H9 (cell line): Measurements from ENCODE around the gene DCTN3. TPM values are rescaled to one million over a fixed set of nuclear protein-coding genes. Genes with fewer than 3 reads are reported as not detected.
A peak's percentile ranks its signal among the peaks of the same experiment; 100 is the strongest.

ENCODE experiments used
- DNase-seq: peaks from one replicate; pipeline ENCODE4 v3.0.0-alpha.2; 2017
- H2AFZ ChIP-seq: one replicate; pipeline ENCODE4 v1.6.1; 2013; ENCODE audit warnings: mild to moderate bottlenecking, low read length, control low read depth, moderate library complexity
- H2AK5ac ChIP-seq: 2 replicates; pipeline ENCODE4 v1.6.1; 2013; ENCODE audit warnings: low read length, control low read depth, mixed read lengths; ENCODE audit not compliant: insufficient read length
- H2BK120ac ChIP-seq: one replicate; pipeline ENCODE4 v1.6.1; 2013; ENCODE audit warnings: low read depth, mild to moderate bottlenecking, low read length, control low read depth, inconsistent platforms; ENCODE audit not compliant: poor library complexity, severe bottlenecking
- H2BK12ac ChIP-seq: 2 replicates; pipeline ENCODE4 v1.6.1; 2013; ENCODE audit warnings: low read length, control low read depth, mixed read lengths, low read depth; ENCODE audit not compliant: insufficient read length
- H2BK15ac ChIP-seq: 2 replicates; pipeline ENCODE4 v1.6.1; 2013; ENCODE audit warnings: low read depth, low read length, control low read depth
- H2BK20ac ChIP-seq: one replicate; pipeline ENCODE4 v1.6.1; 2013; ENCODE audit warnings: low read depth, mild to moderate bottlenecking, low read length, control low read depth, inconsistent platforms; ENCODE audit not compliant: poor library complexity, severe bottlenecking
- H2BK5ac ChIP-seq: 2 replicates; pipeline ENCODE4 v1.6.1; 2013; ENCODE audit warnings: low read length, control low read depth, mixed read lengths; ENCODE audit not compliant: insufficient read length
- H3K14ac ChIP-seq: 2 replicates; pipeline ENCODE4 v1.6.1; 2013; ENCODE audit warnings: low read length, control low read depth; ENCODE audit not compliant: insufficient read depth
- H3K18ac ChIP-seq: 2 replicates; pipeline ENCODE4 v1.6.1; 2013; ENCODE audit warnings: low read depth, mild to moderate bottlenecking, mixed read lengths, low read length, control low read depth; ENCODE audit not compliant: insufficient read length
- H3K23ac ChIP-seq: 2 replicates; pipeline ENCODE4 v1.6.1; 2013; ENCODE audit warnings: low read length, control low read depth, mixed read lengths, low read depth; ENCODE audit not compliant: insufficient read length
- H3K23me2 ChIP-seq: 2 replicates; pipeline ENCODE4 v1.6.1; 2013; ENCODE audit warnings: low read depth, mild to moderate bottlenecking, mixed read lengths, low read length, control low read depth; ENCODE audit not compliant: insufficient read length, poor library complexity, severe bottlenecking
- H3K27ac ChIP-seq: 2 replicates; pipeline ENCODE4 v1.5.1; 2013; ENCODE audit warnings: low read length, control low read depth, mixed read lengths, low read depth; ENCODE audit not compliant: insufficient read length
- H3K27me3 ChIP-seq: 2 replicates; pipeline ENCODE4 v1.6.1; 2013; ENCODE audit warnings: low read length, control low read depth, inconsistent platforms; ENCODE audit not compliant: insufficient read depth
- H3K4ac ChIP-seq: 2 replicates; pipeline ENCODE4 v1.6.1; 2013; ENCODE audit warnings: low read depth, mild to moderate bottlenecking, control low read depth, inconsistent platforms, low read length, moderate library complexity
- H3K4me1 ChIP-seq: 2 replicates; pipeline ENCODE4 v1.6.1; 2013; ENCODE audit warnings: low read length, control low read depth, inconsistent platforms; ENCODE audit not compliant: insufficient read depth
- H3K4me2 ChIP-seq: 2 replicates; pipeline ENCODE4 v1.6.1; 2013; ENCODE audit warnings: low read length, control low read depth, mixed read lengths; ENCODE audit not compliant: insufficient read length, insufficient read depth
- H3K56ac ChIP-seq: 2 replicates; pipeline ENCODE4 v1.6.1; 2013; ENCODE audit warnings: low read depth, mild to moderate bottlenecking, mixed read lengths, low read length, control low read depth; ENCODE audit not compliant: insufficient read length
- H3K79me1 ChIP-seq: 2 replicates; pipeline ENCODE4 v1.6.1; 2013; ENCODE audit warnings: low read depth, mild to moderate bottlenecking, moderate library complexity, low read length, control low read depth, inconsistent platforms; ENCODE audit not compliant: insufficient read depth, poor library complexity, severe bottlenecking
- H3K79me2 ChIP-seq: 2 replicates; pipeline ENCODE4 v1.6.1; 2013; ENCODE audit warnings: low read length, control low read depth, inconsistent platforms; ENCODE audit not compliant: insufficient read depth
- H3K9ac ChIP-seq: 2 replicates; pipeline ENCODE4 v1.6.1; 2013; ENCODE audit warnings: low read length, control low read depth, mixed read lengths; ENCODE audit not compliant: insufficient read length; ENCODE audit errors: extremely low read depth
- H3K9me3 ChIP-seq: one replicate; pipeline ENCODE4 v1.6.1; 2013; ENCODE audit warnings: low read depth, low read length, inconsistent platforms; ENCODE audit not compliant: control insufficient read depth
- H3T11ph ChIP-seq: one replicate; pipeline ENCODE4 v1.6.1; 2013; ENCODE audit warnings: mild to moderate bottlenecking, low read length, control low read depth, inconsistent platforms
- H4K20me1 ChIP-seq: one replicate; pipeline ENCODE4 v1.6.1; 2013; ENCODE audit not compliant: control insufficient read depth, insufficient read length, insufficient read depth
- H4K5ac ChIP-seq: 2 replicates; pipeline ENCODE4 v1.6.1; 2013; ENCODE audit warnings: low read depth, mild to moderate bottlenecking, mixed read lengths, low read length, control low read depth; ENCODE audit not compliant: insufficient read length
- H4K8ac ChIP-seq: replicated peaks from 2 replicates; pipeline ENCODE4 v1.6.1; 2013; ENCODE audit warnings: low read length, control low read depth, mixed read lengths, low read depth; ENCODE audit not compliant: insufficient read length
- H4K91ac ChIP-seq: 2 replicates; pipeline ENCODE4 v1.6.1; 2013; ENCODE audit warnings: low read depth, mild to moderate bottlenecking, moderate library complexity, mixed read lengths, low read length, control low read depth; ENCODE audit not compliant: insufficient read length
- H3K27ac Mint-ChIP-seq, 3 experiments: 2 replicates in 2 of 3; 3 replicates in 1 of 3; pipeline ENCODE4 v1.8.0; 2020 to 2021; ENCODE audit warnings: mixed read lengths in 3 of 3, mild to moderate bottlenecking in 1 of 3, moderate library complexity in 1 of 3
- H3K27me3 Mint-ChIP-seq: 2 replicates; pipeline ENCODE4 v1.8.0; 2021; ENCODE audit warnings: low read depth, mild to moderate bottlenecking, moderate library complexity, mixed read lengths
- H3K36me3 Mint-ChIP-seq, 3 experiments: 2 replicates in 2 of 3; 3 replicates in 1 of 3; pipeline ENCODE4 v1.8.0; 2020 to 2021; ENCODE audit warnings: low read depth in 3 of 3, mixed read lengths in 3 of 3; ENCODE audit not compliant: insufficient read depth in 1 of 3
- H3K4me1 Mint-ChIP-seq, 2 experiments: 2 replicates each; pipeline ENCODE4 v1.8.0; 2020; ENCODE audit warnings: mixed read lengths in 2 of 2
- H3K4me3 Mint-ChIP-seq, 2 experiments: 2 replicates in 1 of 2; 3 replicates in 1 of 2; pipeline ENCODE4 v1.8.0; 2020 to 2021; ENCODE audit warnings: mild to moderate bottlenecking in 2 of 2, mixed read lengths in 2 of 2, moderate library complexity in 1 of 2
- H3K9me3 Mint-ChIP-seq, 2 experiments: 2 replicates in 1 of 2; 3 replicates in 1 of 2; pipeline ENCODE4 v1.8.0; 2020; ENCODE audit warnings: mild to moderate bottlenecking in 2 of 2, mixed read lengths in 2 of 2, moderate library complexity in 1 of 2
- CTCF ChIP-seq: fragments of 200-600 bp; sonication (generic); conservative IDR thresholded peaks from 3 replicates; pipeline ENCODE4 v1.8.0; 2021; ENCODE audit warnings: antibody characterized with exemption, mild to moderate bottlenecking
- WGBS: extraction: QIAGEN DNeasy Blood & Tissue Kit; methylation state at CpG from one replicate; pipeline ENCODE4 v1.1.7; 2013; ENCODE audit warnings: missing lambda C conversion rate, low lambda C conversion rate, mixed read lengths; ENCODE audit not compliant: insufficient read length; ENCODE audit errors: extremely low coverage; 5-methylcytosine and 5-hydroxymethylcytosine counted together
- total RNA-seq: library from RNA; stranded (reverse); gene quantifications from 2 replicates; pipeline ENCODE4 v1.2.1, GENCODE V29; 2021

Gene DCTN3
- total RNA-seq, 1 experiment from 2014 or later = 40.0 TPM

DNA sequence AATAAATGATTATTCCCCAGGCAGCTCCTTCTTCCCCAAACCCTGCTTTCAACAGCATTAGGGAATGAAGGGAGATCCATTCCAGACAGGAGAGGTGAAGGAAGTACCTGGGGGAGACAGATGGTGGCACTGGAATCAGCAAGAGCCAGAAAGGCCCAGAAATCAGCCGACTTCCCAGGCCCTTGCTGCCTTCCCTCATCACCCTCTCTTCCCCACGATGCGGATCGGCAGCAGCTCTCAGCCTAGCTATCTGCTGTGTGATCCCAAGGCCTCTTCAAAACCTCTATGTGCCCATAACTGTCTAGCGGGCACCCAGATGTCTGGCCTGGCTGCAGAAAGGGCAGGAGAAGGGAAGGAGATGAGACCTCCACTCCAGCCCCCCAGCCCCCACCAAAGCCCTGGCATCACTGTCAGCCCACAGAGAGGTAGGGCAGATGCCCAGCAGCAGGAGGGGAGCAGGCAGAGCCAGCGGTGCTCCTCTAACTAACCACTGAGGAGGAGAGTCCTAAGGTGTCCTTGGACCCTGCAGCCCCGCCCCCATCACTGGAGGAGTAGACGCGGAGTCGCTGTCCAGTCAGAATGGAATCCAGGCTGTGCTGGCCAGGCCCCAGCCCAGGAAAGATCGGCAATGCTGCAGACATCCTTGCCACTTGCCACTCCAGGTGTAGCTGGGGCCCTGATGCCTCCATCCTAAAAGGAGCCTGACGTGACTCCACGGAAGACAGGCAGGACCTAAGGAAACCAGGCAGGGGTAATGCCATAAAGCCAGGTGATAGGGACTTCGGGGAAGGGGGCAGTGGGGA, 43.5 kb downstream of the DCTN3 start:
- Mint-ChIP-seq H3K27ac (no peak overlapping the region), H3K4me1 (peaks cover 51 to 67% of the 10 kb centered on the region in 2 experiments)
- no CpG with 5 or more reads among the region's 14 CpGs for WGBS

More for the DNA sequence above, 43.5 kb downstream of the DCTN3 start:
- no peaks in the 10 kb centered on the region for H3K9me3 ChIP-seq
- H3K4me3 Mint-ChIP-seq = peak overlapping the region; percentile 65 to 83
- H2BK20ac ChIP-seq = no peak overlapping the region
- H2BK5ac ChIP-seq = no peak overlapping the region
- no peak for TF ChIP-seq CTCF
- H2BK120ac ChIP-seq = no peak overlapping the region
- no peak overlapping the region for H2BK15ac ChIP-seq
- H3K9ac ChIP-seq = no peak overlapping the region
- no peak overlapping the region for H3K23ac ChIP-seq
- H2AFZ ChIP-seq = no peak overlapping the region
- no peak overlapping the region for H3K14ac ChIP-seq
- no peak overlapping the region for H3K27ac ChIP-seq
- H3T11ph ChIP-seq = no peak overlapping the region
- no peak overlapping the region for H2BK12ac ChIP-seq
- no peak overlapping the region for H2AK5ac ChIP-seq
- H4K5ac ChIP-seq = no peak overlapping the region
- peaks cover 0 to 5% of the 10 kb centered on the region in 2 experiments; a peak in 1 of 5 replicates for H3K9me3 Mint-ChIP-seq
- H3K27me3 ChIP-seq = peaks cover 22% of the 10 kb centered on the region
- H4K20me1 ChIP-seq = no peaks in the 10 kb centered on the region
- DNase-seq = peak; percentile 69
- no peak overlapping the region for H3K18ac ChIP-seq
- no peak overlapping the region for H3K56ac ChIP-seq
- no peak overlapping the region for H3K4me2 ChIP-seq
- no peaks in the 10 kb centered on the region for H3K36me3 Mint-ChIP-seq
- H4K91ac ChIP-seq = no peak overlapping the region
- H3K79me1 ChIP-seq = no peaks in the 10 kb centered on the region
- H3K4me1 ChIP-seq = peaks cover 12% of the 10 kb centered on the region
- peaks cover 69% of the 10 kb centered on the region for H3K27me3 Mint-ChIP-seq
- no peaks in the 10 kb centered on the region for H3K79me2 ChIP-seq
- H3K4ac ChIP-seq = no peak overlapping the region
- peaks cover 7% of the 10 kb centered on the region for H3K23me2 ChIP-seq
- H4K8ac ChIP-seq = no peak overlapping the region
